ENCODE data around the gene BLM. TPM values are rescaled to one million over a fixed set of nuclear protein-coding genes. Genes with fewer than 3 reads are reported as not detected.
"Not testable (repeated sequence)": the region's sequence is repeated elsewhere in the genome, so short reads cannot be mapped to it uniquely, and the experiment has no call there.

The BLM gene
- polyA plus RNA-seq, 1 experiment: 2.1 TPM

- no peak for TF ChIP-seq CTCF (IDR thresholded peaks at IDR 0.05; ENCODE audit: low read depth, low read length)
- CTCF ChIA-PET: interaction anchor here (0.7 to 1.0 kb wide), 3 partner anchors 72 to 166 kb away, joined by 3 to 6 read pairs (median 3); no protein-coding TSS in a partner anchor
- POLR2A ChIA-PET: no interaction called here
- Histone ChIP-seq H3K27me3 (ENCODE audit: control insufficient read depth, insufficient read depth, low read length) (no peaks in the 10 kb centered on the region), H3K27ac (ENCODE audit: low read depth, low read length) (no peak overlapping the region), H3K9me3 (ENCODE audit: control insufficient read depth, insufficient read depth, low read length) (no peaks in the 10 kb centered on the region; the same call in 1 of the 2 replicates), H3K4me3 (ENCODE audit: low read depth, low read length) (no peak overlapping the region)
- DNase-seq (ENCODE audit: low read depth, low spot score): no peak
Observed at GRCh38 chr15:90720131-90720530, 3.0 kb downstream of the BLM start.

- ChIA-PET CTCF (no interaction called here), POLR2A (no interaction called here)
- H3K27ac ChIP-seq (ENCODE audit: low read depth, low read length): peak overlapping the region; percentile 11
- no peak overlapping the region for H3K4me3 ChIP-seq (ENCODE audit: low read depth, low read length)
- H3K27me3 ChIP-seq (ENCODE audit: control insufficient read depth, insufficient read depth, low read length): no peaks in the 10 kb centered on the region
- no peaks in the 10 kb centered on the region for H3K9me3 ChIP-seq (ENCODE audit: control insufficient read depth, insufficient read depth, low read length)
- DNase-seq (ENCODE audit: low read depth, low spot score): no peak
- TF ChIP-seq CTCF (IDR thresholded peaks at IDR 0.05; ENCODE audit: low read depth, low read length): no peak
Observed at GRCh38 chr15:90729261-90729660, 12.1 kb downstream of the BLM start.

- no peak overlapping the region for H3K4me3 ChIP-seq (ENCODE audit: low read depth, low read length)
- ChIA-PET POLR2A (no interaction called here), CTCF (interaction anchor here (0.5 kb wide), 1 partner anchor 81 kb away, joined by 5 read pairs; no protein-coding TSS in a partner anchor)
- no peak for DNase-seq (ENCODE audit: low read depth, low spot score)
- no peaks in the 10 kb centered on the region for H3K27me3 ChIP-seq (ENCODE audit: control insufficient read depth, insufficient read depth, low read length)
- no peaks in the 10 kb centered on the region for H3K9me3 ChIP-seq (ENCODE audit: control insufficient read depth, insufficient read depth, low read length)
- TF ChIP-seq CTCF (IDR thresholded peaks at IDR 0.05; ENCODE audit: low read depth, low read length): no peak
- H3K27ac ChIP-seq (ENCODE audit: low read depth, low read length): no peak overlapping the region
Observed at GRCh38 chr15:90730290-90730689, 13.1 kb downstream of the BLM start.

GRCh38 chr15:90735923-90736322, 18.8 kb downstream of the BLM start:
- Histone ChIP-seq H3K27ac (ENCODE audit: low read depth, low read length) (no peak overlapping the region), H3K4me3 (ENCODE audit: low read depth, low read length) (no peak overlapping the region), H3K27me3 (ENCODE audit: control insufficient read depth, insufficient read depth, low read length) (no peaks in the 10 kb centered on the region), H3K9me3 (ENCODE audit: control insufficient read depth, insufficient read depth, low read length) (no peaks in the 10 kb centered on the region)
- ChIA-PET CTCF (no interaction called here), POLR2A (no interaction called here)
- TF ChIP-seq CTCF (IDR thresholded peaks at IDR 0.05; ENCODE audit: low read depth, low read length): no peak
- DNase-seq (ENCODE audit: low read depth, low spot score): no peak

- POLR2A ChIA-PET: not testable (repeated sequence)
Observed at GRCh38 chr15:90740545-90740944, 23.4 kb downstream of the BLM start.

GRCh38 chr15:90742087-90742486, 24.9 kb downstream of the BLM start:
- Histone ChIP-seq H3K27ac (ENCODE audit: low read depth, low read length) (no peak overlapping the region), H3K27me3 (ENCODE audit: control insufficient read depth, insufficient read depth, low read length) (no peaks in the 10 kb centered on the region), H3K4me3 (ENCODE audit: low read depth, low read length) (no peak overlapping the region), H3K9me3 (ENCODE audit: control insufficient read depth, insufficient read depth, low read length) (no peaks in the 10 kb centered on the region)
- ChIA-PET POLR2A (no interaction called here), CTCF (no interaction called here)
- no peak for TF ChIP-seq CTCF (IDR thresholded peaks at IDR 0.05; ENCODE audit: low read depth, low read length)
- DNase-seq (ENCODE audit: low read depth, low spot score): no peak

More at GRCh38 chr15:90740545-90740944, 23.4 kb downstream of the BLM start:
- not testable (repeated sequence) for H3K27ac ChIP-seq (ENCODE audit: low read depth, low read length); H3K4me3 ChIP-seq (ENCODE audit: low read depth, low read length); H3K27me3 ChIP-seq (ENCODE audit: control insufficient read depth, insufficient read depth, low read length); DNase-seq (ENCODE audit: low read depth, low spot score); H3K9me3 ChIP-seq (ENCODE audit: control insufficient read depth, insufficient read depth, low read length)
- CTCF ChIA-PET: interaction anchor here (1.1 kb wide), 1 partner anchor 61 kb away, joined by 5 read pairs; no protein-coding TSS in a partner anchor
